Neural progenitor cell (in vitro differentiated cells): ENCODE data around the gene PRSS16.

Experiments used
- EZH2 ChIP-seq: fragments of 200-600 bp; sonication (generic); IDR thresholded peaks from 2 replicates; pipeline ENCODE4 v1.6.1; 2017; ENCODE audit warnings: antibody characterized with exemption, mild to moderate bottlenecking, moderate library complexity
- TF ChIP-seq, protein P1 (sequence below): fragments of 200-600 bp; sonication (generic); IDR thresholded peaks from 2 replicates; pipeline ENCODE4 v1.5.1; 2017; ENCODE audit warnings: antibody characterized with exemption, mild to moderate bottlenecking

DNA sequence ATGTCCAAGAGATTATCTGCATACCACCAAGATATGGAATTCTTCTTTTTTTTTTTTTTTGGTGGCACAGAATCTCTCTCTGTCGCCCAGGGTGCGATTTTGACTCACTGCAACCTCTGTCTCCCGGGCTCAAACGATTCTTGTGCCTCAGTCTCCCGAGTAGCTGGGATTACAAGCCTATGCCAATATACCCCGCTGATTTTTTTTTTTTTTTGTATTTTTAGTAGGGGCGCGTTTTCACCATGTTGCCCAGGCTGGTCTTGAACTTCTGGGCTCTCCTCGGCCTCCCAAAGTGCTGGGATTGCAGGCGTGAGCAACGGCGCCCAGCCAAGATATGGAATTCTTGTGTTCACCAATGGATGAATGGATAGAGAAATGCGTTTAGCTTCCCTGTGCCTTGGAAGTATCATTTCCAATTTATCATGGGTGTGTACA is 33.6 kb downstream of the PRSS16 start:
- TF ChIP-seq, protein P1, sequence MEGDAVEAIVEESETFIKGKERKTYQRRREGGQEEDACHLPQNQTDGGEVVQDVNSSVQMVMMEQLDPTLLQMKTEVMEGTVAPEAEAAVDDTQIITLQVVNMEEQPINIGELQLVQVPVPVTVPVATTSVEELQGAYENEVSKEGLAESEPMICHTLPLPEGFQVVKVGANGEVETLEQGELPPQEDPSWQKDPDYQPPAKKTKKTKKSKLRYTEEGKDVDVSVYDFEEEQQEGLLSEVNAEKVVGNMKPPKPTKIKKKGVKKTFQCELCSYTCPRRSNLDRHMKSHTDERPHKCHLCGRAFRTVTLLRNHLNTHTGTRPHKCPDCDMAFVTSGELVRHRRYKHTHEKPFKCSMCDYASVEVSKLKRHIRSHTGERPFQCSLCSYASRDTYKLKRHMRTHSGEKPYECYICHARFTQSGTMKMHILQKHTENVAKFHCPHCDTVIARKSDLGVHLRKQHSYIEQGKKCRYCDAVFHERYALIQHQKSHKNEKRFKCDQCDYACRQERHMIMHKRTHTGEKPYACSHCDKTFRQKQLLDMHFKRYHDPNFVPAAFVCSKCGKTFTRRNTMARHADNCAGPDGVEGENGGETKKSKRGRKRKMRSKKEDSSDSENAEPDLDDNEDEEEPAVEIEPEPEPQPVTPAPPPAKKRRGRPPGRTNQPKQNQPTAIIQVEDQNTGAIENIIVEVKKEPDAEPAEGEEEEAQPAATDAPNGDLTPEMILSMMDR = no peak
- TF ChIP-seq EZH2 = no peak
